ENCODE data around the gene JPH4. TPM values are rescaled to one million over a fixed set of nuclear protein-coding genes. Genes with fewer than 3 reads are reported as not detected.

JPH4 gene
- total RNA-seq, 1 experiment from 2014 or later = 0.15 TPM

DNA sequence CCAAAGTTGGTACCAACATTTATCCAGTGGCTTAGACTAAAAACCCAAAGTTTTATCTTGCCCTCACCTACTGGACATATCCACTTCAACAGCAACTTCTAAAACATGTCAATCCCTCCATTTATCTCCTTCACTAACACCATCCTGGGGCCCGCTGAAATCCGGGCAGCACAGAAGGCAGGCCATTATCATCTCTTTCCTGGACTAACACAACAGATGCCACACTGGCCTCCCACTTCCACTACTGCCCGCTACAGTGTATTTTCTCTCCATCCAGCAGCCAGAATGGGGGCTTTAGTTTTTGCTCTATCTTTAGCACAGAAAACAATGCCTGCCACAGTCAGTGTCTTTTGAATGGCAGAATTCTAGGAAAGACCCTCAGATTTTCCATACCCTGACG lies 42.6 kb downstream of the JPH4 start:
- ChIA-PET RAD21 (ENCODE audit: low non-redundant PET in 1 of 2, low total read pairs in 2 of 2, uncharacterized antibody in 2 of 2, unreplicated experiment in 2 of 2) (no interaction called here), CTCF (interaction anchor here (1.0 kb wide), 1 partner anchor 58 kb away, joined by 3 read pairs; no protein-coding TSS in a partner anchor), POLR2A (no interaction called here)
- no peaks in the 10 kb centered on the region for H4K20me1 ChIP-seq (ENCODE audit: insufficient read depth)
- no TSS peak for BruUV-seq (replicated peaks)
- TF ChIP-seq CBX3 (IDR thresholded peaks at IDR 0.05; ENCODE audit: low read depth) = no peak
- TF ChIP-seq ZNF274 (IDR thresholded peaks at IDR 0.05; ENCODE audit: low read depth, low read length) = no peak
- TF ChIP-seq EZH2phosphoT487 (IDR thresholded peaks at IDR 0.05; ENCODE audit: borderline replicate concordance) = no peak
- no peak for TF ChIP-seq JUND (IDR thresholded peaks at IDR 0.05)
- no peak for TF ChIP-seq SRF (IDR thresholded peaks at IDR 0.05; ENCODE audit: low read depth)
- TF ChIP-seq CEBPB (IDR thresholded peaks at IDR 0.05; ENCODE audit: low read depth) = no peak
- no peak for TF ChIP-seq SP1 (IDR thresholded peaks at IDR 0.05; ENCODE audit: low read depth)
- TF ChIP-seq RAD21 (IDR thresholded peaks at IDR 0.05; ENCODE audit: low read depth) = no peak
- no peak for TF ChIP-seq YY1 (IDR thresholded peaks at IDR 0.05; ENCODE audit: extremely low read depth, insufficient replicate concordance, low read depth, low read length)
- TF ChIP-seq, protein P1, sequence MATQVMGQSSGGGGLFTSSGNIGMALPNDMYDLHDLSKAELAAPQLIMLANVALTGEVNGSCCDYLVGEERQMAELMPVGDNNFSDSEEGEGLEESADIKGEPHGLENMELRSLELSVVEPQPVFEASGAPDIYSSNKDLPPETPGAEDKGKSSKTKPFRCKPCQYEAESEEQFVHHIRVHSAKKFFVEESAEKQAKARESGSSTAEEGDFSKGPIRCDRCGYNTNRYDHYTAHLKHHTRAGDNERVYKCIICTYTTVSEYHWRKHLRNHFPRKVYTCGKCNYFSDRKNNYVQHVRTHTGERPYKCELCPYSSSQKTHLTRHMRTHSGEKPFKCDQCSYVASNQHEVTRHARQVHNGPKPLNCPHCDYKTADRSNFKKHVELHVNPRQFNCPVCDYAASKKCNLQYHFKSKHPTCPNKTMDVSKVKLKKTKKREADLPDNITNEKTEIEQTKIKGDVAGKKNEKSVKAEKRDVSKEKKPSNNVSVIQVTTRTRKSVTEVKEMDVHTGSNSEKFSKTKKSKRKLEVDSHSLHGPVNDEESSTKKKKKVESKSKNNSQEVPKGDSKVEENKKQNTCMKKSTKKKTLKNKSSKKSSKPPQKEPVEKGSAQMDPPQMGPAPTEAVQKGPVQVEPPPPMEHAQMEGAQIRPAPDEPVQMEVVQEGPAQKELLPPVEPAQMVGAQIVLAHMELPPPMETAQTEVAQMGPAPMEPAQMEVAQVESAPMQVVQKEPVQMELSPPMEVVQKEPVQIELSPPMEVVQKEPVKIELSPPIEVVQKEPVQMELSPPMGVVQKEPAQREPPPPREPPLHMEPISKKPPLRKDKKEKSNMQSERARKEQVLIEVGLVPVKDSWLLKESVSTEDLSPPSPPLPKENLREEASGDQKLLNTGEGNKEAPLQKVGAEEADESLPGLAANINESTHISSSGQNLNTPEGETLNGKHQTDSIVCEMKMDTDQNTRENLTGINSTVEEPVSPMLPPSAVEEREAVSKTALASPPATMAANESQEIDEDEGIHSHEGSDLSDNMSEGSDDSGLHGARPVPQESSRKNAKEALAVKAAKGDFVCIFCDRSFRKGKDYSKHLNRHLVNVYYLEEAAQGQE (IDR thresholded peaks at IDR 0.05; ENCODE audit: low read depth) = no peak
- TF ChIP-seq, protein P2, sequence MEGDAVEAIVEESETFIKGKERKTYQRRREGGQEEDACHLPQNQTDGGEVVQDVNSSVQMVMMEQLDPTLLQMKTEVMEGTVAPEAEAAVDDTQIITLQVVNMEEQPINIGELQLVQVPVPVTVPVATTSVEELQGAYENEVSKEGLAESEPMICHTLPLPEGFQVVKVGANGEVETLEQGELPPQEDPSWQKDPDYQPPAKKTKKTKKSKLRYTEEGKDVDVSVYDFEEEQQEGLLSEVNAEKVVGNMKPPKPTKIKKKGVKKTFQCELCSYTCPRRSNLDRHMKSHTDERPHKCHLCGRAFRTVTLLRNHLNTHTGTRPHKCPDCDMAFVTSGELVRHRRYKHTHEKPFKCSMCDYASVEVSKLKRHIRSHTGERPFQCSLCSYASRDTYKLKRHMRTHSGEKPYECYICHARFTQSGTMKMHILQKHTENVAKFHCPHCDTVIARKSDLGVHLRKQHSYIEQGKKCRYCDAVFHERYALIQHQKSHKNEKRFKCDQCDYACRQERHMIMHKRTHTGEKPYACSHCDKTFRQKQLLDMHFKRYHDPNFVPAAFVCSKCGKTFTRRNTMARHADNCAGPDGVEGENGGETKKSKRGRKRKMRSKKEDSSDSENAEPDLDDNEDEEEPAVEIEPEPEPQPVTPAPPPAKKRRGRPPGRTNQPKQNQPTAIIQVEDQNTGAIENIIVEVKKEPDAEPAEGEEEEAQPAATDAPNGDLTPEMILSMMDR (IDR thresholded peaks at IDR 0.05 in 2 of 3, conservative IDR thresholded peaks at IDR 0.05 in 1 of 3; ENCODE audit: borderline replicate concordance in 1 of 3, insufficient read depth in 1 of 3, low read depth in 2 of 3, low read length in 2 of 3) = no peak
- no peak for TF ChIP-seq FOSL1 (IDR thresholded peaks at IDR 0.05; ENCODE audit: low read depth)
- TF ChIP-seq, protein P3, sequence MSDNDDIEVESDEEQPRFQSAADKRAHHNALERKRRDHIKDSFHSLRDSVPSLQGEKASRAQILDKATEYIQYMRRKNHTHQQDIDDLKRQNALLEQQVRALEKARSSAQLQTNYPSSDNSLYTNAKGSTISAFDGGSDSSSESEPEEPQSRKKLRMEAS (IDR thresholded peaks at IDR 0.05) = no peak
- TF ChIP-seq, protein P4, sequence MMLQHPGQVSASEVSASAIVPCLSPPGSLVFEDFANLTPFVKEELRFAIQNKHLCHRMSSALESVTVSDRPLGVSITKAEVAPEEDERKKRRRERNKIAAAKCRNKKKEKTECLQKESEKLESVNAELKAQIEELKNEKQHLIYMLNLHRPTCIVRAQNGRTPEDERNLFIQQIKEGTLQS (IDR thresholded peaks at IDR 0.05) = no peak
- TF ChIP-seq EZH2 (IDR thresholded peaks at IDR 0.05) = no peak
- no peak for TF ChIP-seq POLR2AphosphoS5 (IDR thresholded peaks at IDR 0.05; ENCODE audit: low read depth, low read length)
- no peak for TF ChIP-seq ELF1 (IDR thresholded peaks at IDR 0.05; ENCODE audit: borderline replicate concordance, low read depth)
- TF ChIP-seq, protein P5, sequence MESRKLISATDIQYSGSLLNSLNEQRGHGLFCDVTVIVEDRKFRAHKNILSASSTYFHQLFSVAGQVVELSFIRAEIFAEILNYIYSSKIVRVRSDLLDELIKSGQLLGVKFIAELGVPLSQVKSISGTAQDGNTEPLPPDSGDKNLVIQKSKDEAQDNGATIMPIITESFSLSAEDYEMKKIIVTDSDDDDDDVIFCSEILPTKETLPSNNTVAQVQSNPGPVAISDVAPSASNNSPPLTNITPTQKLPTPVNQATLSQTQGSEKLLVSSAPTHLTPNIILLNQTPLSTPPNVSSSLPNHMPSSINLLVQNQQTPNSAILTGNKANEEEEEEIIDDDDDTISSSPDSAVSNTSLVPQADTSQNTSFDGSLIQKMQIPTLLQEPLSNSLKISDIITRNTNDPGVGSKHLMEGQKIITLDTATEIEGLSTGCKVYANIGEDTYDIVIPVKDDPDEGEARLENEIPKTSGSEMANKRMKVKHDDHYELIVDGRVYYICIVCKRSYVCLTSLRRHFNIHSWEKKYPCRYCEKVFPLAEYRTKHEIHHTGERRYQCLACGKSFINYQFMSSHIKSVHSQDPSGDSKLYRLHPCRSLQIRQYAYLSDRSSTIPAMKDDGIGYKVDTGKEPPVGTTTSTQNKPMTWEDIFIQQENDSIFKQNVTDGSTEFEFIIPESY (IDR thresholded peaks at IDR 0.05; ENCODE audit: extremely low read depth, insufficient replicate concordance, low read length) = no peak
- TF ChIP-seq ZFX (IDR thresholded peaks at IDR 0.05) = no peak
- no peak for TF ChIP-seq TCF7L2 (IDR thresholded peaks at IDR 0.05; ENCODE audit: borderline replicate concordance, extremely low read depth, insufficient read depth, insufficient read length)
- DNase-seq (ENCODE audit: low read depth, low spot score) (no peak), ATAC-seq (no peak)
- peaks cover 0 to 9% of the 10 kb centered on the region in 2 experiments; a peak in 2 of 4 replicates for H3K4me1 ChIP-seq (ENCODE audit: control insufficient read depth in 1 of 2, insufficient read depth in 2 of 2, low read length in 2 of 2)
- H3K36me3 ChIP-seq (ENCODE audit: control insufficient read depth in 1 of 2, insufficient read depth in 2 of 2, low read length in 2 of 2) = no peaks in the 10 kb centered on the region; a peak in 1 of 4 replicates
- H3K4me3 ChIP-seq (replicated peaks in 1 of 2; ENCODE audit: low read depth in 1 of 2, low read length in 2 of 2) = no peak overlapping the region
- no peak overlapping the region for H3K27ac ChIP-seq (ENCODE audit: low read depth, low read length)
- H3K9me3 ChIP-seq (ENCODE audit: control insufficient read depth in 1 of 2, insufficient read depth in 1 of 2, low read depth in 1 of 2, low read length in 2 of 2) = no peaks in the 10 kb centered on the region
- intact Hi-C loops (cut with micrococcal nuclease) = no loop called here
- no peak overlapping the region for H3K9ac ChIP-seq (ENCODE audit: low read length)
- H2AFZ ChIP-seq (ENCODE audit: low read depth, low read length, poor library complexity, severe bottlenecking) = no peak overlapping the region
- H3K4me2 ChIP-seq (ENCODE audit: low read length) = no peak overlapping the region
- H3K27me3 ChIP-seq (ENCODE audit: insufficient read depth, low read length) = no peaks in the 10 kb centered on the region
- H3K79me2 ChIP-seq (ENCODE audit: insufficient read depth, low read length) = no peaks in the 10 kb centered on the region
- no peaks in the 10 kb centered on the region for H3K9me2 ChIP-seq (ENCODE audit: insufficient read depth)
